Tibial nerve (tissue), 4 donors: ENCODE results near the gene NOS3. TPM values are rescaled to one million over a fixed set of nuclear protein-coding genes. Genes with fewer than 3 reads are reported as not detected.

Source experiments
- DNase-seq, 2 donors: peaks; one replicate each; pipeline ENCODE4 v3.0.0-alpha.2; 2019; ENCODE audit warnings: low spot score in 2 of 2
- H3K27ac ChIP-seq, 4 donors: fragments of 200-600 bp; sonication (generic) in 3 of 4; one replicate each; pipeline ENCODE4 v1.5.1; 2017 to 2019; ENCODE audit warnings: mild to moderate bottlenecking in 1 of 4
- H3K27me3 ChIP-seq, 2 donors: fragments of 200-600 bp; sonication (generic) in 1 of 2; one replicate each; pipeline versions ENCODE4 v1.5.1 to v1.6.0; 2017 to 2019
- H3K36me3 ChIP-seq, 3 donors: fragments of 200-600 bp; sonication (generic); one replicate each; pipeline ENCODE4 v1.5.1; 2018 to 2019
- H3K4me1 ChIP-seq, 4 donors: fragments of 200-600 bp; sonication (generic) in 3 of 4; one replicate each; pipeline ENCODE4 v1.5.1; 2017 to 2019
- H3K4me3 ChIP-seq, 4 donors: fragments of 200-600 bp; sonication (generic) in 3 of 4; one replicate each; pipeline ENCODE4 v1.5.1; 2017 to 2019; ENCODE audit warnings: mild to moderate bottlenecking in 1 of 4, moderate library complexity in 1 of 4
- H3K9me3 ChIP-seq, 4 donors: fragments of 200-600 bp; sonication (generic) in 3 of 4; one replicate each; pipeline ENCODE4 v1.5.1; 2017 to 2019
- CTCF ChIP-seq, 5 experiments: fragments of 200-600 bp in 3 of 5; fragments of 450-650 bp in 2 of 5; sonication (generic) in 3 of 5; IDR thresholded peaks; one replicate each; pipeline ENCODE4 v1.5.1; 2016 to 2019; ENCODE audit warnings: antibody characterized with exemption in 5 of 5, mild to moderate bottlenecking in 3 of 5, moderate library complexity in 2 of 5
- EP300 ChIP-seq, 2 donors: sonication (generic); formaldehyde crosslinking; IDR thresholded peaks; one replicate each; pipeline ENCODE4 v1.6.1; 2017; ENCODE audit warnings: antibody characterized with exemption in 2 of 2, mild to moderate bottlenecking in 1 of 2
- POLR2A ChIP-seq, 2 donors: fragments of 450-650 bp; IDR thresholded peaks; one replicate each; pipeline ENCODE4 v1.6.1; 2017; ENCODE audit warnings: antibody characterized with exemption in 2 of 2, mild to moderate bottlenecking in 2 of 2, moderate library complexity in 2 of 2
- WGBS, 2 donors: methylation state at CpG; one replicate each; pipeline ENCODE4 v1.1.5; 2018; 5-methylcytosine and 5-hydroxymethylcytosine counted together
- total RNA-seq, 4 donors: library from RNA; depleted of rRNA; stranded (reverse); fragments of >200 nt; gene quantifications; one replicate each; pipeline ENCODE4 v1.1.0, GENCODE V29; 2016

The NOS3 gene
- total RNA-seq, 4 donors from 2014 or later: 20.3 to 38.1 (median 23.8) TPM

GRCh38 chr7:150963707-150964559 is 26.9 kb upstream of the NOS3 start:
- WGBS, 2 donors: 93 to 97% methylated on average over 12 to 17 of the region's 18 CpGs
- TF ChIP-seq POLR2A (IDR thresholded peaks at IDR 0.05): no peak
- TF ChIP-seq CTCF (IDR thresholded peaks at IDR 0.05): no peak
- TF ChIP-seq EP300 (IDR thresholded peaks at IDR 0.05): no peak
- Histone ChIP-seq H3K27me3 (peaks cover 0 to 52% of the 10 kb centered on the region in 2 donors), H3K9me3 (no peaks in the 10 kb centered on the region), H3K27ac (no peak overlapping the region), H3K4me1 (peaks cover 0 to 12% (median 6%) of the 10 kb centered on the region in 4 donors), H3K4me3 (no peak overlapping the region), H3K36me3 (no peaks in the 10 kb centered on the region)
- DNase-seq: no peak

GRCh38 chr7:150964593-150965111 is 26.2 kb upstream of the NOS3 start:
- H3K27ac ChIP-seq: no peak overlapping the region
- H3K4me3 ChIP-seq: no peak overlapping the region
- H3K27me3 ChIP-seq: peaks cover 0 to 45% of the 10 kb centered on the region in 2 donors
- H3K4me1 ChIP-seq: peaks cover 0 to 12% (median 6%) of the 10 kb centered on the region in 4 donors
- no peak for TF ChIP-seq CTCF (IDR thresholded peaks at IDR 0.05)
- TF ChIP-seq EP300 (IDR thresholded peaks at IDR 0.05): no peak
- no peak for TF ChIP-seq POLR2A (IDR thresholded peaks at IDR 0.05)
- no peaks in the 10 kb centered on the region for H3K9me3 ChIP-seq
- no peak for DNase-seq
- H3K36me3 ChIP-seq: no peaks in the 10 kb centered on the region
- 53 to 54% methylated on average over 14 to 15 of the region's 16 CpGs for WGBS, 2 donors

- no peaks in the 10 kb centered on the region for H3K36me3 ChIP-seq
- H3K27me3 ChIP-seq: peaks cover 0 to 42% of the 10 kb centered on the region in 2 donors
- no peak for TF ChIP-seq POLR2A (IDR thresholded peaks at IDR 0.05)
- no peak for TF ChIP-seq EP300 (IDR thresholded peaks at IDR 0.05)
- TF ChIP-seq CTCF (IDR thresholded peaks at IDR 0.05): no peak
- no peak overlapping the region for H3K27ac ChIP-seq
- no peak for DNase-seq
- no peak overlapping the region for H3K4me3 ChIP-seq
- 79 to 81% methylated on average over 16 of the region's 16 CpGs for WGBS, 2 donors
- H3K9me3 ChIP-seq: no peaks in the 10 kb centered on the region
- peaks cover 0 to 12% (median 6%) of the 10 kb centered on the region in 4 donors for H3K4me1 ChIP-seq
Observed at GRCh38 chr7:150965273-150965830, 25.5 kb upstream of the NOS3 start.

GRCh38 chr7:150966002-150966401 is 24.8 kb upstream of the NOS3 start:
- Histone ChIP-seq H3K9me3 (no peaks in the 10 kb centered on the region), H3K36me3 (no peaks in the 10 kb centered on the region), H3K27me3 (peaks cover 0 to 42% of the 10 kb centered on the region in 2 donors), H3K4me1 (peaks cover 0 to 12% (median 6%) of the 10 kb centered on the region in 4 donors), H3K4me3 (no peak overlapping the region), H3K27ac (no peak overlapping the region)
- no peak for DNase-seq
- no peak for TF ChIP-seq CTCF (IDR thresholded peaks at IDR 0.05)
- no peak for TF ChIP-seq EP300 (IDR thresholded peaks at IDR 0.05)
- no peak for TF ChIP-seq POLR2A (IDR thresholded peaks at IDR 0.05)
- 100% methylated on average over 1 of the region's 1 CpG for WGBS, 2 donors

GRCh38 chr7:150967349-150967748 is 23.5 kb upstream of the NOS3 start:
- WGBS, 2 donors: 72% methylated on average over 6 of the region's 6 CpGs
- peaks cover 0 to 9% (median 5%) of the 10 kb centered on the region in 4 donors for H3K4me1 ChIP-seq
- H3K27ac ChIP-seq: no peak overlapping the region

More at GRCh38 chr7:150967349-150967748, 23.5 kb upstream of the NOS3 start:
- TF ChIP-seq POLR2A (IDR thresholded peaks at IDR 0.05) (no peak), EP300 (IDR thresholded peaks at IDR 0.05) (no peak), CTCF (IDR thresholded peaks at IDR 0.05) (no peak)
- H3K36me3 ChIP-seq: no peaks in the 10 kb centered on the region
- no peaks in the 10 kb centered on the region for H3K9me3 ChIP-seq
- peaks cover 0 to 42% of the 10 kb centered on the region in 2 donors for H3K27me3 ChIP-seq
- no peak overlapping the region for H3K4me3 ChIP-seq
- no peak for DNase-seq
